Coronary artery (tissue), 2 donors: Measurements from ENCODE around the gene PEF1.

Source experiments
- DNase-seq: peaks from one replicate; pipeline ENCODE4 v3.0.0-alpha.2; 2017; ENCODE audit warnings: low spot score
- H3K27ac ChIP-seq, 2 donors: fragments of 200-600 bp; sonication (generic); one replicate each; pipeline ENCODE4 v1.5.1; 2016 to 2019
- H3K4me3 ChIP-seq: fragments of 200-600 bp; sonication (generic); 2 replicates; pipeline ENCODE4 v1.5.1; 2016; ENCODE audit warnings: mild to moderate bottlenecking, moderate library complexity
- CTCF ChIP-seq: fragments of 200-600 bp; sonication (generic); IDR thresholded peaks from one replicate; pipeline ENCODE4 v1.5.1; 2019; ENCODE audit warnings: antibody characterized with exemption

Gene PEF1

GRCh38 chr1:31651089-31651420 is 6.4 kb upstream of the PEF1 start:
- Histone ChIP-seq H3K27ac (peak overlapping the region in 1 of 2 donors; percentile 59), H3K4me3 (no peak overlapping the region)
- DNase-seq: no peak
- no peak for TF ChIP-seq CTCF

- no peak overlapping the region for H3K4me3 ChIP-seq
- H3K27ac ChIP-seq: peak overlapping the region in 1 of 2 donors; percentile 59
- TF ChIP-seq CTCF: no peak
- DNase-seq: no peak
These were observed 5.7 kb upstream of the PEF1 start for GRCh38 chr1:31650161-31651088.

DNA sequence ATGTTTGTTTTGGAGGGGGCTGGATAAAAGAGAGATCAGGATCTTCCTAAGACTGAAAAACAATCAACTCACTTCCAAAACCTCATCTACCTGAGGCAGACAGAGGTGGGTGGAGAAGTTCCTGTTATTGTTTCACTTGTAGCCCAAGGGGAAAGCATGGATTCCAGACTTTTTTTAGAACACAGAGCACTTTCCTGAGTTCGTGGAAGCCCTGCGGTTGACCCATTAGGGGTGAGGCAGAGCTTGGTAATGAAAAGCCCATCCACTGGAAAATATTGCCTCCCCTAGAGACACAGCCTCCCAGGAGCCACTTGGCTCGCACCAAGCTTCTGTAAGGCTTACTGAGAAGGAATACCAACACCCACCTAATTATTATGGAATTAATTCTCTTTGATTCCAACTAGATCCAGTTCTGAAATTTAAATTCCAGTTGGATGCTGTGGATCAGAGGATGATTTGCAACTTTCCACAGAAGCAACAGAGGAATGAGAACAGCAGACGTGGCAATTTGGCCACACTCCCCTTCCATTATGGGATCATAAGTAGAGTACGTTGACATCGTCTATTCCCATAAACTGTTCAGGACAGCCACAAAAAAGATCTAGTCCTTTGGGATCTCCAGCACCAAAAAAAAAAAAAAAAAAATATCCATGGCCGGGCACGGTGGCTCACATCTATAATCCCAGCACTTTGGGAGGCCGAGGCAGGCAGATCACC is 4.1 kb upstream of the PEF1 start:
- TF ChIP-seq CTCF: no peak
- H3K27ac ChIP-seq: peak overlapping the region in 1 of 2 donors; percentile 99

DNA sequence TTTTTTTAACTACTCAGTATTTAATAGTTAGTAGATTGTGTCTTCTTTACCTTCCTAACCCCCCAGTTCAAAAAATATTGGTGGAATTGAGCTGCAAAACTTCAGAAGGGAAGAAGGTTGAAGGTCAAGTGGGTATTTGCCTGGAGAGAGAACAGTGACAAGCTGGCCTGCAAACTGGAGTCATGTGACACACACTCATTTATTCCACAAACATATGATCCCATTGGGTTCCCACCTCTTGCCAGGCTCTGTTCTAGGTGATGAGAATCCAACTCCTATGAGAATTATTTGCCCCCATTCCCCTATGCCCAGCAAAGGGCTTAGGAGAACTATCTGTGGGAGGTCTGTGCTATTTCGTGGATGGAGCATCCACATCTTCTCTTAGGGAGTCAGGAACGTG is 3.5 kb upstream of the PEF1 start:
- Histone ChIP-seq H3K27ac (peak overlapping the region in 1 of 2 donors; percentile 99), H3K4me3 (no peak overlapping the region)
- no peak for DNase-seq
- no peak for TF ChIP-seq CTCF

More for the DNA sequence above, 4.1 kb upstream of the PEF1 start:
- H3K4me3 ChIP-seq: no peak overlapping the region
- DNase-seq: no peak

DNA sequence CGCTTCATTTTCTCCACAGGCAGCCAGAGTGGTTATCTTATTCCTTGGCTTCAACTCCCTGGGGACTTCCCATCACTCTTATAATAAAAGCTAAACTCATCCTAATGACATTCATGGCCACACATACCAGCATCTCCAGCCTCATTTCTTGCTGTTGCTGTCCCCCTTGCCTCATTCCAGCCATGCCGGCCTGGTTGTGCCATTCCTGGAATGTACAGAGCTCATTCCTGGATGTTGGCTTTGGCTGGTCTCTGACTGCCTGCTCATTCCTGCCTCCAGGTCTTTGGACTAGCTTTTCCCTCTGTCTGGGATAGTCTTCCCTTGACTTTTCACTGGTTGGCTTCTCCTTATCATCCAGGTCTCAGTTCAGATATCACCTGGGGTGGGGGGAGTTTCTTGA is 2.4 kb upstream of the PEF1 start:
- peak overlapping the region; percentile 11 to 99 for H3K27ac ChIP-seq
- peak; percentile 87 for DNase-seq
- no peak for TF ChIP-seq CTCF
- no peak overlapping the region for H3K4me3 ChIP-seq

GRCh38 chr1:31646259-31646960 is 1.7 kb upstream of the PEF1 start:
- no peak for TF ChIP-seq CTCF

More at GRCh38 chr1:31646259-31646960, 1.7 kb upstream of the PEF1 start:
- H3K4me3 ChIP-seq: no peak overlapping the region
- no peak for DNase-seq
- peak overlapping the region; percentile 11 to 99 for H3K27ac ChIP-seq
